ENCODE measurements around the gene STEAP1B.

- TF ChIP-seq CTCF (IDR thresholded peaks at IDR 0.05) (no peak), RAD21 (IDR thresholded peaks at IDR 0.05; ENCODE audit: low read length) (no peak), EZH2phosphoT487 (IDR thresholded peaks at IDR 0.05; ENCODE audit: borderline replicate concordance, low read depth) (no peak), POLR2AphosphoS5 (IDR thresholded peaks at IDR 0.05; ENCODE audit: low read depth, low read length) (no peak), EP300 (IDR thresholded peaks at IDR 0.05; ENCODE audit: borderline replicate concordance in 1 of 2, low read depth in 1 of 2, low read length in 1 of 2) (no peak), YY1 (IDR thresholded peaks at IDR 0.05; ENCODE audit: low read depth) (no peak), GABPA (IDR thresholded peaks at IDR 0.05; ENCODE audit: low read depth) (no peak), PBX3 (IDR thresholded peaks at IDR 0.05) (no peak), FOXM1 (IDR thresholded peaks at IDR 0.05; ENCODE audit: low read depth) (no peak)
Measured at GRCh38 chr7:22549051-22549450, 49.1 kb upstream of the STEAP1B start.
